Anterior cingulate cortex (tissue), 58 donors: ENCODE results near the gene PRDM2.

Experiments used
- DNase-seq, 58 donors: peaks; one replicate each; lab custom pipeline; 2025; lab: John Stamatoyannopoulos, UW

PRDM2 gene

DNA sequence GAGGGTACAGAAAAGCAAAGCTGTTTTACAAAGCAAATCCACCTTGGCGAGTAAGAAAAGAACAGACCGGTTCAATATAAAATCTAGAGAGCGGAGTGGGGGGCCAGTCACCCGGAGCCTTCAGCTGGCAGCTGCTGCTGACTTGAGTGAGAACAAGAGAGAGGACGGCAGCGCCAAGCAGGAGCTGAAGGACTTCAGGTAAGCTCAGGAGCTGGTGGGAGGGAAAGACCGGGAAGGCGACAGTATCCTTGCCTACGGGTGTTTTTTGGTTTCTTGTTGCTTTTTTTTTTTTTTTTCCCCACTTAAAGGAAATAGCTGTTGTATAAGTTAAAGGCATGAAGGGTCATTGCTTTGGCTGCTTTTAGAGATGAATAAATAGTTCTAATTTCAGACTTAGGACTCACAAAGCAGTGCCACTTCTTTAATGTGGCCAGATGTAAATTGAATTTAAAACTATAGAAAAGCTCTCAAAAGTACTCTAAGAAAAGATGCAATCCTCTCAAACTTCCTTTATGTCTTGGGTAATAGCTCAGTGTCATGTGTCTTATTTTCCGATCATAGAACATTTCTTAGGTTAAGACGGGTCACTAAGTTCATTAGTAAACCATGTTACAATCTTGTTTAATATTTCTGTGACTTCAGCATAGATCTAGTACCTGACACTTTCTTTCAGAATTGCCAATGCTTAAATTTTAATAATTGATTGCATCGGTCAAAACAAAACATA lies 82.8 kb downstream of the PRDM2 start:
- no peak for DNase-seq

- no peak for DNase-seq
Measured at GRCh38 chr1:13783551-13783950, 83.6 kb downstream of the PRDM2 start.

GRCh38 chr1:13784971-13785370 lies 85.0 kb downstream of the PRDM2 start:
- no peak for DNase-seq

- DNase-seq = peak in 1 of 58 donors; percentile 11
Measured at GRCh38 chr1:13786541-13786940, 86.6 kb downstream of the PRDM2 start.

- no peak for DNase-seq
Measured at GRCh38 chr1:13788795-13789194, 88.8 kb downstream of the PRDM2 start.

DNA sequence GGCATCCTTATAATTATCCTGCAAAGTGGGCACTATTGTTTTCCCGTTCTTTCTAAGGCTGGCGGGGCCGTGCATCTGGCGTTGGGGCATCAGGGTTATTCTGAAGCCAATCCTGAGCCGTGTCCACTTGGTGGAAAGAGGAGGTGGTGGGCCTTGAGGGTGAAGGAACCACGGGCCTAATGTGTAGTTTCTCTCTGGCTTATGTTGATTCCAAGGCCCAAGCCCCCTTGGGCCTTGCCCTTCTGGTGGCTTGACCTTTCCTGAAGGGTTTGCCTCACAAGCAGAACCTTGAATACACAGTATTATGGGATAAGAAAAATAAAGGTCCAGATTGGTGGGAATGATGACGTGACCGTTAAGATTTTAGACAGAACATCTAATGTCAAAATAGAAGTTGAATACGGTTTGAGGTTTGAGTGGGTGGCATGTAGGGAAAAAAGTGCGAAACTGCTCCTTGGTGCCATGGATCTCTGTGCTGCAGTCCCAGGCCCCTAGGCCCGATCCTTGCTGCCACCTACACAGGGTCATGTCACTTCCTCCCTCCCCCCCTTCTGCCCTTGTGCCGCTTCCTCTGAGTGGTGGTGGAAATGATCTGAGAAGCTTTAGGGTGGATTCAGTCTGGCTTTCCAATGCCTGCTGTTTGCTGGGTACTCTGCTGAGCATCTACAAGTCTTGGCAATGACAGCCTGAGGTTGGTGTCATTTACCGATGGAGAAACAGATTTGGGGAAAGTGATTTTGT lies 90.5 kb downstream of the PRDM2 start:
- no peak for DNase-seq

- peak in 3 of 58 donors; percentile 10 to 63 (median 45) for DNase-seq
Measured at GRCh38 chr1:13792419-13792818, 92.4 kb downstream of the PRDM2 start.

- DNase-seq = peak in 1 of 58 donors; percentile 26
Measured at GRCh38 chr1:13793088-13793730, 93.2 kb downstream of the PRDM2 start.

DNA sequence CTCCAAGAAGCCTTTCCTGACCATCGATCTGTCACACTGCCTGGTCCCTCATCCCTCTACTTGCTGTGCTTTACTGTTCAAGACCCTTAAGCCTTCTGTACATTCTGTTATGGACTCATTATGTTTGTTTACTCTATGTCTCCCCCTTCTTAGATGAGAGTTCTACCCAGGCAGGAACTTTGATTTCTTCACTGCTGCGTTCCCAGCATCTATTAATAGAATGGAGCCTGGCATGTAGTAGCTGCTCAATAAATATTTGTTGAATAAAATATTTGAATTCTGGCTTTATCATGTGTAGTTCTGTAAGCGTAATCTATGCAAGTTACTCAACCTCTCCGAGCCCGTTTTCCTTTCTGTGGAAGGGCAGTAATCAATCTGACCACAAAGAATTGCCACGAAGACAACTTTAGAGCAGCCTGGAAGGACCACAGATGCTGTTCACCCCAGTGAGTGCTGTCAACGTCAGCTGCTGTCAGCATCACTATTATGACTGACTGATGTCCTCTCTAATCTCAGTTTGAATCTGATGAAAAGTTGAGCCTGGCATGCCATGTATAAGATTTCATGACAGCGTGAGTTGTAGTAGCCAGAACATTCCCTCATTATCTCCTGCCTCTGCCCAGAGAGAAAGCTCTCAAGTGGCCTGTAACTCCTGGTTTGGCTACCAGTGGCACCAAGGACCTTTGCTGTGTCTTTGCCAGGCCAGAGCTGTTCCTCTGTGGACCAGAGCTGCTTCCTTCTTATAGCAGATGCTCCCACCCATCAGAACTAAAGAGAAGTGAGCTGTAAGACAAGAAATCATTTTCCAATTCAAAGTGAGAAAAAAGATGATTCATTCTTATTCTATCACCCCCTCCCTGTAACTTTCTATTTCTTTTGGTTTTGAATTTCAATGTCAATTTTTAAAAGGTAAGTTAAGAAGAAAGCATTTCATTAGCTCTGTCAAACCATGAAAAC lies 94.5 kb downstream of the PRDM2 start:
- no peak for DNase-seq

GRCh38 chr1:13797397-13797796 lies 97.4 kb downstream of the PRDM2 start:
- DNase-seq = no peak

GRCh38 chr1:13798120-13798519 lies 98.1 kb downstream of the PRDM2 start:
- DNase-seq = no peak

DNA sequence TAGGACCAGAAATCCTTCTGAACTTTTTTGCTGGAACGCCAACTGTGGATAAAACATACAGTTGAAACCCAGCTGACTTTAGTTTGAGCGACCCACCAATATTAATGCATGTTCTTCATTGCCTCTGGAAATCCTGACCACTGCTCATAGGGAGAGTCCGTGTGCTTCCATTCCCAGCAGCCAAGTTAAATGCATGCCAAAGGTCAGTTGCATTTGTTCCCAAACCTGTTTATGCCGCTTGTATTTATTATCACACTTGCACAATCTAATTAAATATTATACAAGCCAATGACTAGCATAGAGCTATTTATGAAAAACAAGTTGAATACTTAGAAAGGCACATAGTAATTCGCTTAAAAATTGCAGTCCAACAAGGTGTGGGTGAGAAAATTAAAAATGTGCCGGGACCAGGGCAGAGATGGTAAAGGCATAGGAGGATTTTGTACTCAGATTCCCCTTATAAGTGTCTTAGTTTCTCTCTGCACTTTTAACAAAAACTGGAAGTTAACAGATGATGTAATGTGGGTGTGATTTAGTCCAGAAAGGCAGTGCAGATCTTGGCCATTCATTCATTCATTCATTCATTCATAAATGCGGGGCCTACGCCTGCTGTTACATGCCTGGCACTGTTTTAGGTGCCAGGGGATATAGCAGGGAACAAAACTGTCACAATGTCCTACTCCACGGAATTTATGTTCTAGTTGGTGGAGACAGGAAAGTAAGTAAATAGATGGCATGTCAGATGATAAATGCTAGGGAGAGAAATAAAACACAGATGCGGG lies 99.7 kb downstream of the PRDM2 start:
- DNase-seq = no peak

DNA sequence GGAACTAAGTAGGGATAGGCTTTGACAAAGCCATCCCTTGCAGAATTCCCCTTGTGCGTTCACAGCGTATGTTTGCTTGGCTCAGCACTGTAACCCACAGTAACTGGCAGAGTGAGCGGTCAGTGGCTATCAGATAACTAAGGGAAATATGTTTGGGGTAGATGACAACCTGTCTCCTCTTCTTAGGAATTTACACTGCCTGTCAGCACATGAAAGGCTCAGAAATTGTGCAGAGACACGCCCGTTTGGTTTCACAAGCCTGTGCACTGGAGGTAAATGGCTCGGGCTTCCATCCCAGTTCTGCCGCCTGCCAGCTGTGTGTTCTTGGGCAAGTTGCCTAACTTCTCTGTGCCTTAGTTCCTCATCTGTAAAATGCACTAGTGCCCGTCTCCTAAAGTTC lies 101.2 kb downstream of the PRDM2 start:
- no peak for DNase-seq

DNA sequence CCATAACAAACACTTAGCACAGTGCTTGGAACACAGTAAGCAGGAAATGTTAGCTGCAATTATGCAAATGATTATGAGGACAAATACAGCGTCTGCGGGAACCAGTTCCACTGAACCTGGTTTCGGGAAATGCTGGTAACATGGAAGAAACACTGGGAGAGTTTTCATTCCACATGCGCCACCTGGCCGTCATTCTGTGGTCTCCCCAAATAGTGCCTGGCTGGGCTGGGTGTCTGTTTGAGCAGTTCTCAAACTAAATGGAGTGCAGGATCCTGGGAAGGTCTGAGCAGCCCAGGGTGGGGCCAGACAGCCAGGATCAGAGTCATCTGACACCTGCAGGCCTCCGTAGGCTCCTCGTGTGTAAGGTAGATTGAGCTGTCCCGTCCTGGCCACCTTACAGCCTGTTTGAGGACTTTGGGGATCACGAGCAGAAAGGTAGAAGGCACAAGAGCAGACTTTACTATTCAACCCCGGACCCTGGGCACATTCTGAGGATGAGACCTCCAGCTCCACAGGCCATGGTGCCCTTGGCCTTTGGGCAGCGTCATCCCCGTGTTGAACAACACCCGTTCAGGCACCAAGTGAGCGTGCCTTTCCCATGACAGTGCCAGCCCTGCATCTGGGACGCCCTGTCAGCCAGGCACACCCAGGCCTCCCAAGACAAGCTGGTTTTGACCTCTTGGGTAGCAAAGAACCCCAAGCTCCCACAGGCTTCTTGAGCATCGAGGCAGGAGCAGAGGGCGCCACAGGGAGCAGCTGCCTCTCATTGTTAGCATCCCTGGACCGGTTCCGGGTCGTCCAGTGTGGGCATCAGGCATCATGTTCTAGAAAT lies 101.9 kb downstream of the PRDM2 start:
- peak in 1 of 58 donors; percentile 27 for DNase-seq

DNA sequence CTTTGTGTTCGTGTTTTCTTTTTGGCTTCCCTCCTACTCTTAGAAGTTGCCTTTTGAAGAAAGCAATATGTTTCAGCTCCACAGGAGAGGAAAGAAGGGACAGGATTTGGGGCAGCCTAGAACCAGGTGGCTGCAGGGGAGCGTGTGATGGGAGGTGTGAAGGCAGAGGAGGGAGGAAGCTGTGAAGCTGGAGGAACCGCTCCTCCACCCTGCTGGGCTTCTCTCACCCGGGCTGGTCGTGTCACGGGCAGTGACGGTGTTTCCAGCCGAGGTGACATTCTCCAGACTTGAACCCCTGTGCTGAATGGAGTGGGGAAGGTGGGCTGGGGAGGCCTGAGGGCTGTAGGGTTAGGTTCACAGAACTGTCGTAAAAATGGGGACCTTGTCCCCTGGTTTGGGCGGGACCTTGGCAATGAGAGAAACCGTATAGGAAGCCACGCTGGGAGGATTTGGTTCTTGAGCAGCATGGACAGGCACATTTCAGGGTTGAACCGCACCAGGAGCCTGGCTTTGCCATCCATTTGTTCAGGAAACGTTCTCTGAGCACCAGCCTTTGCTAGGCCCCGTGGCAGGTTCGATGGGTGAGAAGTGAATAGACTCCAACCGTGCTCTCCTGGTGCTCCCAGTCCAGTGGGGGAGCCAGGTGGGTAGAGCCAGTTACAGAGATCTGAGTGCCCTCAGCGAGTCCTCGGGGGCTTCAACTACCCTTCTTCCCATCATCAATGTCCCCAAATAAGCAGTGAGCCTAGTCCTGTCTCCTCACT lies 103.0 kb downstream of the PRDM2 start:
- DNase-seq = peak in 4 of 58 donors; percentile 29 to 43 (median 32)

DNA sequence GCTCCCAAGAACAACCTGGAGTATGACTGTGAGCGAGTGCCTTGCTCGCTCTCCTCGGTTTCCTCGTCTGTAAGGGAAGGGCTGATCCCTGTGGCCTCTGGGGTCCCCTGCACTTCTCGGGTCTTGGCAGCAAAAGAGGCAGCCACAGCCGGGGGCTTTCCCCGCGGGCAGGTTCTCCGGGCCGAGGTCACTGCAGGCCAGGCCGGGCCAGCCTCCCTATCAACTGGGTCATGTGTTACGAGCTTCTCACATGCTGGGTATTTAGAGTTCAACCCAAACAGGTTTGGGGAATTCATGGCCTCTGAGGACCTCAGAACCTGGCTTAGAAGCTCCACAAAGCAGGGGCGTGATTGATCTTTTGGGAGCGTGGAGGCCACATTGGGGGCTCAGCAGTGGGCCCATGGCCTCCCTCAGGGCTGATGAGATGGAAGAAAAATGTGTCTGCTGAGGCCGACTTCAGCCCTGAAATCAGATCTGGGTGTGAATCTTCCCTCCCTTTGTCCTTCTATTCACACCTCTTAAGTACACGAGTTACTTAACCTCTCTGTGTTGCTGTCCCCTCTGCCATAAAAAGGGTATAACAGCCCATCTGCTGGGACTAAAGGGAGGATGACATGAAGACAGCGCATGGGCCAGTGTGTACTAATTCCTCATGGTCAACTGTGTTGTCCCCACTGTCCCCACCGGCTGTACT lies 103.7 kb downstream of the PRDM2 start:
- DNase-seq = no peak

DNA sequence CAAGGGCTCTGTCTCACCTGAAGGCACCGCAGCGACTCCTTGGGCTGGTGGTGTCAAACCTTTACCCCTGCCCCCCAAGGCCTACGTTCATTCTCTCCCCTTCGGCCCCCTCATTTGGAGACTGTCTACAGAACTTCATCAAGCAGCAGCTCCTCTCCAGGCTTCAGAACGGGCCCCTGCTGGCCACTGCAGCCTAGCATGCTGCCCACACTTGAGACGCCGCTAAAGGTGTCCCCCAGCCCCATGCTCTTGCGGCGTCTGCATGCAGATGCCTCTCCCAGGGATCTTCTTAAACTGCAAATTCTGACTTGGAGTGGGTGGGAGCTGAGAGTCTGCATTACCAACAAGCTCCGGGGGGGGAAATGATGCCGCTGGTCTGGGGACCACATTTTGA lies 104.2 kb downstream of the PRDM2 start:
- DNase-seq = no peak
